B cell (primary cell): ENCODE results near the gene ADM5. TPM values are rescaled to one million over a fixed set of nuclear protein-coding genes. Genes with fewer than 3 reads are reported as not detected.

ENCODE experiments used
- ATAC-seq: fragments of 200-7000 bp; cut with Tn5 transposase; one replicate; pipeline ENCODE4 v1.10.0; 2021; ENCODE audit warnings: low read depth, mild to moderate bottlenecking, moderate number of reproducible peaks, moderate library complexity
- CTCF ChIA-PET: fragments of 350-600 bp; sonication (Branson Sonifier 250); formaldehyde crosslinking; loops from one replicate; lab custom pipeline; 2021; ENCODE audit warnings: antibody characterized with exemption, inconsistent platforms; lab: Charles Lee
- POLR2A ChIA-PET: fragments of 350-600 bp; sonication (Branson Sonifier 250); formaldehyde crosslinking; loops from one replicate; lab custom pipeline; 2021; ENCODE audit warnings: antibody characterized with exemption; lab: Charles Lee
- DNase-seq: peaks from one replicate; pipeline ENCODE4 v3.0.0; 2013
- H2AFZ ChIP-seq: 2 replicates; pipeline ENCODE4 v1.6.1; 2012; ENCODE audit warnings: mild to moderate bottlenecking, low read depth, low read length; ENCODE audit not compliant: insufficient read depth, poor library complexity, severe bottlenecking
- H3K27ac ChIP-seq, 2 donors: 1 replicate in 1 of 2; 2 replicates in 1 of 2; pipeline ENCODE4 v1.5.1; 2012 to 2013; ENCODE audit warnings: low read length in 2 of 2, mild to moderate bottlenecking in 2 of 2, moderate library complexity in 1 of 2
- H3K27me3 ChIP-seq, 4 experiments: fragments of 200-600 bp in 1 of 4; sonication (generic) in 1 of 4; replicated peaks in 1 of 4; 1 replicate in 2 of 4; 2 replicates in 2 of 4; pipeline versions ENCODE4 v1.6.1 to v1.7.0; 2013 to 2016; ENCODE audit warnings: low read length in 3 of 4, mild to moderate bottlenecking in 2 of 4, mixed read lengths in 1 of 4, moderate library complexity in 1 of 4; ENCODE audit not compliant: insufficient read depth in 4 of 4, control insufficient read depth in 3 of 4; ENCODE audit errors: control extremely low read depth in 1 of 4
- H3K36me3 ChIP-seq, 2 experiments: replicated peaks in 1 of 2; 1 replicate in 1 of 2; 2 replicates in 1 of 2; pipeline versions ENCODE4 v1.6.1 to v1.7.1; 2013; ENCODE audit warnings: low read length in 1 of 2; ENCODE audit not compliant: insufficient read depth in 2 of 2, control insufficient read depth in 1 of 2; ENCODE audit errors: control extremely low read depth in 1 of 2, extremely low read depth in 1 of 2
- H3K4me1 ChIP-seq, 2 donors: fragments of 200-600 bp in 1 of 2; sonication (generic) in 1 of 2; 1 replicate in 1 of 2; 2 replicates in 1 of 2; pipeline versions ENCODE4 v1.5.1 to v1.6.1; 2013 to 2017; ENCODE audit warnings: low read length in 2 of 2; ENCODE audit not compliant: control insufficient read depth in 2 of 2, insufficient read depth in 2 of 2
- H3K4me2 ChIP-seq: replicated peaks from 2 replicates; pipeline ENCODE3; 2012; ENCODE audit warnings: mild to moderate bottlenecking, low read depth, low read length; ENCODE audit not compliant: poor library complexity, severe bottlenecking
- H3K4me3 ChIP-seq, 5 experiments: fragments of 200-600 bp in 1 of 5; sonication (generic) in 1 of 5; 1 replicate in 3 of 5; 2 replicates in 2 of 5; pipeline versions ENCODE4 v1.5.1 to v1.7.0; 2011 to 2016; ENCODE audit warnings: low read length in 4 of 5, mild to moderate bottlenecking in 4 of 5, low read depth in 2 of 5, control low read depth in 1 of 5, moderate library complexity in 1 of 5; ENCODE audit not compliant: insufficient read depth in 1 of 5; ENCODE audit errors: control extremely low read depth in 1 of 5, extremely low read depth in 1 of 5
- H3K79me2 ChIP-seq: fragments of 200-600 bp; sonication (generic); one replicate; pipeline ENCODE4 v1.6.0; 2016; ENCODE audit warnings: low read length; ENCODE audit not compliant: control insufficient read depth, insufficient read depth
- H3K9ac ChIP-seq: fragments of 200-600 bp; sonication (generic); 2 replicates; pipeline ENCODE4 v1.6.1; 2017; ENCODE audit warnings: mild to moderate bottlenecking, low read length, moderate library complexity
- H3K9me3 ChIP-seq, 3 donors: one replicate each; pipeline versions ENCODE4 v1.6.1 to v1.7.1; 2013; ENCODE audit warnings: low read length in 2 of 3; ENCODE audit not compliant: control insufficient read depth in 2 of 3, insufficient read depth in 1 of 3; ENCODE audit errors: control extremely low read depth in 1 of 3
- H4K20me1 ChIP-seq: 2 replicates; pipeline ENCODE4 v1.6.0; 2012; ENCODE audit warnings: mild to moderate bottlenecking, low read length; ENCODE audit not compliant: insufficient read depth, control insufficient read depth, poor library complexity, severe bottlenecking
- H3K27ac Mint-ChIP-seq: one replicate; pipeline ENCODE4 v1.8.0; 2021; ENCODE audit warnings: mixed read lengths
- H3K27me3 Mint-ChIP-seq: one replicate; pipeline ENCODE4 v1.8.0; 2021; ENCODE audit warnings: mixed read lengths
- H3K4me1 Mint-ChIP-seq: one replicate; pipeline ENCODE4 v1.8.0; 2021; ENCODE audit warnings: mixed read lengths
- H3K4me3 Mint-ChIP-seq: one replicate; pipeline ENCODE4 v1.8.0; 2021; ENCODE audit warnings: mixed read lengths
- H3K9me3 Mint-ChIP-seq: one replicate; pipeline ENCODE4 v1.8.0; 2022; ENCODE audit warnings: mixed read lengths; ENCODE audit not compliant: insufficient read depth
- CTCF ChIP-seq: fragments of 200-600 bp; IDR thresholded peaks from one replicate; pipeline ENCODE4 v1.8.0; 2022; ENCODE audit warnings: antibody characterized with exemption, mild to moderate bottlenecking
- EZH2 ChIP-seq: IDR thresholded peaks from 2 replicates; pipeline ENCODE4 v1.6.1; 2012; ENCODE audit warnings: borderline replicate concordance, low read depth, mild to moderate bottlenecking, moderate library complexity, low read length; ENCODE audit not compliant: insufficient read depth, poor library complexity, severe bottlenecking
- WGBS: methylation state at CpG from one replicate; pipeline ENCODE4 v1.1.5; 2013; ENCODE audit warnings: missing lambda C conversion rate; ENCODE audit not compliant: insufficient coverage; 5-methylcytosine and 5-hydroxymethylcytosine counted together
- intact Hi-C: fragments of 100-400 bp; cut with micrococcal nuclease; formaldehyde crosslinking; loops from one replicate; pipeline ENCODE4 v1.10.0; 2022
- polyA plus RNA-seq: library from polyadenylated mRNA; depleted of rRNA; stranded (reverse); fragments of >200 nt; gene quantifications from 2 replicates; pipeline ENCODE4 v1.2.3, GENCODE V29; 2012
- total RNA-seq, 2 donors: library from RNA; stranded (reverse); fragments of 120-200 nt in 1 of 2; gene quantifications; 1 replicate in 1 of 2; 2 replicates in 1 of 2; pipeline versions ENCODE4 v1.2.3 to v1.2.4, GENCODE V29; 2013 to 2022

The ADM5 gene
- total and polyA plus RNA-seq, 2 donors (not counting 1 experiment from before 2014, with no cell fraction given): 5.6 to 8.4 TPM

DNA sequence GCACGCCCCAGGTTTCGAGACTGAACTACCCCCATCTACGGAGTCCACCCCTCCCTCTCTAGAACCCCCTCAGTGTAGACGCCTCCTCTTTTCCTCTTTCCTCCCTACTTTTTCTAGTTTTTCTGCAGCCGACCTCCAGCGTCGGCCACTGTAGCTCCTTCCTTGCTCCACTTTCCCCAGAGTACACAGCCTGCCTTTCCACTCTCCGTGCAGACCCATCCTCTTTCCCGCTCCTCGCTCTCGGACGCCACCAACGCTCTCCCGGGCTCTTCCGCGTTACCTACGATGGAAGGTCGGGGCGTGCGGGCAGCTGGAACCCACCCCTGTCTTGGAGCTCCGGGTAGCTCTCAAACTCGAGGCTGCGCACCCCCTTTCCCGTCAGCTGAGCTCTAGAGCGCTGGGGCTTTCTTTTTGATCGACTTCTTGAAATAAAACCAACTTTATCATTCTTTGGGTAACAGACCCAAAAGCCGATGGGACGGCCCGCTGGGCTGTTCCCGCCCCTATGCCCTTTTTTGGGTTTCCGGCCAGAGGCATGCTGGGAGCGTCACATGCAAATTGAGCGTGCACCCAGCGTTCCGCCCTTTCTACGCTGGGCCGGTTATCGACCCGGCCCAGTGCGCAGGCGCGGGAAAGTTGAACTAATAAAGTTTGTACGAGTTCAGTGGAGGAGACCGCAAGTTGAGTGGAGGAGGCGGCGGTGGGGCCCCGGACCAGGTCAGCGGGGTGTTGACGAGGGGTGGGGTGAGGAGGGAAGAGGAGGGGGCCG, 23.9 kb upstream of the ADM5 start, which contains the start of the genes BCL2L12 and IRF3:
Gene BCL2L12 (plus strand): TSS at position 583 of the 769 bp plus-strand sequence. CDS start 760 bp downstream, outside the sequence.
Gene IRF3 (minus strand): TSS at position 507 of the 769 bp plus-strand sequence. CDS start 1,019 bp downstream, outside the sequence.
- TF ChIP-seq EZH2: no peak
- DNase-seq (peak; percentile 98), ATAC-seq (peak; percentile 83)
- Mint-ChIP-seq H3K27ac (peak within 1 kb of the TSS; percentile 94), H3K9me3 (no peaks in the 10 kb centered on the region), H3K4me3 (peak within 1 kb of the TSS; percentile 95), H3K4me1 (peaks cover 37% of the 10 kb centered on the region), H3K27me3 (no peaks in the 10 kb centered on the region)
- ChIA-PET POLR2A (interaction anchor here (0.6 to 2.6 kb wide), 10 partner anchors 10 to 855 kb away, joined by 3 to 19 read pairs (median 7); partner anchors contain the start of genes PRMT1, PRR12, PRRG2 and RRAS), CTCF (interaction anchor here (0.6 to 2.3 kb wide), 9 partner anchors 10 to 119 kb away, joined by 3 to 8 read pairs (median 3); partner anchors contain the start of genes PRMT1, RRAS and SCAF1)
- intact Hi-C loops: loop anchor here (1.0 kb wide), 3 partner anchors 11 to 75 kb away; partner anchors contain the start of gene RRAS
- Histone ChIP-seq H3K9me3 (no peaks in the 10 kb centered on the region), H3K4me1 (peaks cover 16 to 30% of the 10 kb centered on the region in 2 donors), H3K27ac (peak within 1 kb of the TSS; percentile 62 to 73), H3K79me2 (peaks cover 42% of the 10 kb centered on the region), H2AFZ (peak within 1 kb of the TSS; percentile 95), H3K4me2 (peak within 1 kb of the TSS; percentile 98), H3K36me3 (peaks cover 3 to 22% of the 10 kb centered on the region in 2 experiments), H3K4me3 (peak within 1 kb of the TSS; percentile 71 to 99 (median 94)), H3K9ac (peak within 1 kb of the TSS; percentile 88), H4K20me1 (peaks cover 44% of the 10 kb centered on the region), H3K27me3 (no peaks in the 10 kb centered on the region)
- WGBS: under 1% methylated on average over 50 of the region's 50 CpGs

- CTCF ChIA-PET: interaction anchor here (0.7 to 1.2 kb wide), 6 partner anchors 9 to 120 kb away, joined by 3 to 5 read pairs (median 3); partner anchors contain the start of genes PRMT1 and RRAS
Observed at GRCh38 chr19:49666120-49666444, 23.3 kb upstream of the ADM5 start.

More at GRCh38 chr19:49666120-49666444, 23.3 kb upstream of the ADM5 start:
- TF ChIP-seq CTCF (no peak), EZH2 (no peak)
- no peaks in the 10 kb centered on the region for H3K9me3 Mint-ChIP-seq
- H3K27ac Mint-ChIP-seq: peak overlapping the region; percentile 94
- Histone ChIP-seq H3K27ac (peak overlapping the region; percentile 62 to 73), H3K4me1 (peaks cover 16 to 30% of the 10 kb centered on the region in 2 donors), H2AFZ (peak overlapping the region; percentile 95), H3K9ac (peak overlapping the region; percentile 88), H3K4me2 (peak overlapping the region; percentile 98), H4K20me1 (peaks cover 39% of the 10 kb centered on the region), H3K9me3 (no peaks in the 10 kb centered on the region), H3K79me2 (peaks cover 41% of the 10 kb centered on the region), H3K36me3 (peaks cover 3 to 19% of the 10 kb centered on the region in 2 experiments), H3K27me3 (no peaks in the 10 kb centered on the region), H3K4me3 (peak overlapping the region; percentile 71 to 99 (median 78))
- ATAC-seq (no peak), DNase-seq (no peak)
- 0% methylated on average over 9 of the region's 9 CpGs for whole genome bisulfite sequencing
- POLR2A ChIA-PET: interaction anchor here (1.1 to 2.6 kb wide), 3 partner anchors 15 to 76 kb away, joined by 3 to 12 read pairs (median 8); partner anchors contain the start of genes PRR12 and RRAS
- peaks cover 37% of the 10 kb centered on the region for H3K4me1 Mint-ChIP-seq
- H3K27me3 Mint-ChIP-seq: no peaks in the 10 kb centered on the region
- H3K4me3 Mint-ChIP-seq: peak overlapping the region; percentile 95
- intact Hi-C loops: no loop called here
